ENCODE data around the gene SMCO2. TPM values are rescaled to one million over a fixed set of nuclear protein-coding genes. Genes with fewer than 3 reads are reported as not detected.

Gene SMCO2
- total RNA-seq, 1 experiment from 2014 or later = 0.20 TPM

DNA sequence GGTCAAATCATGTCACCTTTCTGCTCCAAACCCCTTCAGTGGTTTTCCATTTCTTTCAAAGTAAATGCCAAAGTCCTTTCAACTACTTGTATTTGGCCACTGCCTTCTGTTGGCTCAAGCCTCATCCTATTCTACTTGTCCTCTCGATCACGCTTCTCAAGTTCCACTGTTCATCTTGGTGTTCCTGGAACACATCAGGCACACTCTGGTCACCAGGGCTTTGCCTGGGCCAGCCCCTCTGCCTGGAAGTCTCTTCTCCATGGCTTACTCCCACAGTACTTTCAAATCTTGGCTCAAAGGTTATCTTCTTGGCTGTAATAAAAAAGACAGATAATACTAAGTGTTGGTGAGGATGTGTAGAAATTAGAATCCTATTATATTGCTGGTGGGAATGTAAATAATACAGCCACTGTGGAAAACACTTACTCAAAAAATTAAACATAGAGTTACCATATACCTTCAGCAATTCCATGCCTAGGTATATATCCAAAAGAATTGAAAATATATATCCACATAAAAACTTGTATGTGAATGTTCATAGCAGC lies 60.2 kb downstream of the SMCO2 start:
- Histone ChIP-seq H3K4me1 (ENCODE audit: insufficient read depth, low read length) (no peaks in the 10 kb centered on the region), H4K8ac (replicated peaks; ENCODE audit: insufficient read length, low read depth, low read length) (no peak overlapping the region), H3K79me2 (ENCODE audit: insufficient read depth, low read length) (no peaks in the 10 kb centered on the region), H2BK20ac (ENCODE audit: low read depth, low read length, poor library complexity, severe bottlenecking) (no peak overlapping the region), H2BK120ac (ENCODE audit: low read depth, low read length, poor library complexity, severe bottlenecking) (no peak overlapping the region), H3K14ac (ENCODE audit: insufficient read depth, low read length) (no peak overlapping the region), H3K79me1 (ENCODE audit: insufficient read depth, low read depth, low read length, poor library complexity, severe bottlenecking) (no peaks in the 10 kb centered on the region), H4K5ac (ENCODE audit: insufficient read length, low read depth, low read length) (no peak overlapping the region), H3K27me3 (ENCODE audit: insufficient read depth, low read length) (no peaks in the 10 kb centered on the region), H3K9ac (ENCODE audit: extremely low read depth, insufficient read length, low read length) (no peak overlapping the region), H3K27ac (ENCODE audit: insufficient read length, low read depth, low read length) (no peak overlapping the region), H3K9me3 (ENCODE audit: control insufficient read depth, low read depth, low read length) (no peaks in the 10 kb centered on the region), H2AK5ac (ENCODE audit: insufficient read length, low read length) (no peak overlapping the region), H3K4me2 (ENCODE audit: insufficient read depth, insufficient read length, low read length) (no peak overlapping the region), H4K20me1 (ENCODE audit: control insufficient read depth, insufficient read depth, insufficient read length) (no peaks in the 10 kb centered on the region), H3K4ac (ENCODE audit: low read depth, low read length) (no peak overlapping the region), H2BK5ac (ENCODE audit: insufficient read length, low read length) (no peak overlapping the region), H3T11ph (ENCODE audit: low read length) (no peak overlapping the region), H3K23me2 (ENCODE audit: insufficient read length, low read depth, low read length, poor library complexity, severe bottlenecking) (no peaks in the 10 kb centered on the region), H2BK12ac (ENCODE audit: insufficient read length, low read depth, low read length) (no peak overlapping the region), H3K23ac (ENCODE audit: insufficient read length, low read depth, low read length) (no peak overlapping the region), H4K91ac (ENCODE audit: insufficient read length, low read depth, low read length) (no peak overlapping the region), H2AFZ (ENCODE audit: low read length) (no peak overlapping the region), H3K56ac (ENCODE audit: insufficient read length, low read depth, low read length) (no peak overlapping the region), H3K18ac (ENCODE audit: insufficient read length, low read depth, low read length) (no peak overlapping the region), H2BK15ac (ENCODE audit: low read depth, low read length) (no peak overlapping the region)
- H3K4me1 Mint-ChIP-seq = peaks cover 0 to 4% of the 10 kb centered on the region in 2 experiments; a peak in 3 of 4 replicates
- no CpG with 5 or more reads among the region's 2 CpGs for WGBS (ENCODE audit: extremely low coverage, insufficient read length, low lambda C conversion rate)
- TF ChIP-seq, protein P1, sequence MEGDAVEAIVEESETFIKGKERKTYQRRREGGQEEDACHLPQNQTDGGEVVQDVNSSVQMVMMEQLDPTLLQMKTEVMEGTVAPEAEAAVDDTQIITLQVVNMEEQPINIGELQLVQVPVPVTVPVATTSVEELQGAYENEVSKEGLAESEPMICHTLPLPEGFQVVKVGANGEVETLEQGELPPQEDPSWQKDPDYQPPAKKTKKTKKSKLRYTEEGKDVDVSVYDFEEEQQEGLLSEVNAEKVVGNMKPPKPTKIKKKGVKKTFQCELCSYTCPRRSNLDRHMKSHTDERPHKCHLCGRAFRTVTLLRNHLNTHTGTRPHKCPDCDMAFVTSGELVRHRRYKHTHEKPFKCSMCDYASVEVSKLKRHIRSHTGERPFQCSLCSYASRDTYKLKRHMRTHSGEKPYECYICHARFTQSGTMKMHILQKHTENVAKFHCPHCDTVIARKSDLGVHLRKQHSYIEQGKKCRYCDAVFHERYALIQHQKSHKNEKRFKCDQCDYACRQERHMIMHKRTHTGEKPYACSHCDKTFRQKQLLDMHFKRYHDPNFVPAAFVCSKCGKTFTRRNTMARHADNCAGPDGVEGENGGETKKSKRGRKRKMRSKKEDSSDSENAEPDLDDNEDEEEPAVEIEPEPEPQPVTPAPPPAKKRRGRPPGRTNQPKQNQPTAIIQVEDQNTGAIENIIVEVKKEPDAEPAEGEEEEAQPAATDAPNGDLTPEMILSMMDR (conservative IDR thresholded peaks at IDR 0.05) = no peak
- no peak overlapping the region for H3K27ac Mint-ChIP-seq
- no peaks in the 10 kb centered on the region; the same call in 1 of the 2 replicates for H3K27me3 Mint-ChIP-seq (ENCODE audit: low read depth)
- no peaks in the 10 kb centered on the region for H3K9me3 Mint-ChIP-seq
- no peak overlapping the region for H3K4me3 Mint-ChIP-seq
- no peaks in the 10 kb centered on the region for H3K36me3 Mint-ChIP-seq (ENCODE audit: insufficient read depth in 1 of 3, low read depth in 3 of 3)
- no peak for DNase-seq
